H9 (cell line): Measurements from ENCODE around the gene CCSER2. TPM values are rescaled to one million over a fixed set of nuclear protein-coding genes. Genes with fewer than 3 reads are reported as not detected.

Experiments
- DNase-seq: peaks from one replicate; pipeline ENCODE4 v3.0.0-alpha.2; 2017
- H2AFZ ChIP-seq: one replicate; pipeline ENCODE4 v1.6.1; 2013; ENCODE audit warnings: mild to moderate bottlenecking, low read length, control low read depth, moderate library complexity
- H2AK5ac ChIP-seq: 2 replicates; pipeline ENCODE4 v1.6.1; 2013; ENCODE audit warnings: low read length, control low read depth, mixed read lengths; ENCODE audit not compliant: insufficient read length
- H2BK120ac ChIP-seq: one replicate; pipeline ENCODE4 v1.6.1; 2013; ENCODE audit warnings: low read depth, mild to moderate bottlenecking, low read length, control low read depth, inconsistent platforms; ENCODE audit not compliant: poor library complexity, severe bottlenecking
- H2BK12ac ChIP-seq: 2 replicates; pipeline ENCODE4 v1.6.1; 2013; ENCODE audit warnings: low read length, control low read depth, mixed read lengths, low read depth; ENCODE audit not compliant: insufficient read length
- H2BK15ac ChIP-seq: 2 replicates; pipeline ENCODE4 v1.6.1; 2013; ENCODE audit warnings: low read depth, low read length, control low read depth
- H2BK20ac ChIP-seq: one replicate; pipeline ENCODE4 v1.6.1; 2013; ENCODE audit warnings: low read depth, mild to moderate bottlenecking, low read length, control low read depth, inconsistent platforms; ENCODE audit not compliant: poor library complexity, severe bottlenecking
- H2BK5ac ChIP-seq: 2 replicates; pipeline ENCODE4 v1.6.1; 2013; ENCODE audit warnings: low read length, control low read depth, mixed read lengths; ENCODE audit not compliant: insufficient read length
- H3K14ac ChIP-seq: 2 replicates; pipeline ENCODE4 v1.6.1; 2013; ENCODE audit warnings: low read length, control low read depth; ENCODE audit not compliant: insufficient read depth
- H3K18ac ChIP-seq: 2 replicates; pipeline ENCODE4 v1.6.1; 2013; ENCODE audit warnings: low read depth, mild to moderate bottlenecking, mixed read lengths, low read length, control low read depth; ENCODE audit not compliant: insufficient read length
- H3K23ac ChIP-seq: 2 replicates; pipeline ENCODE4 v1.6.1; 2013; ENCODE audit warnings: low read length, control low read depth, mixed read lengths, low read depth; ENCODE audit not compliant: insufficient read length
- H3K23me2 ChIP-seq: 2 replicates; pipeline ENCODE4 v1.6.1; 2013; ENCODE audit warnings: low read depth, mild to moderate bottlenecking, mixed read lengths, low read length, control low read depth; ENCODE audit not compliant: insufficient read length, poor library complexity, severe bottlenecking
- H3K27ac ChIP-seq: 2 replicates; pipeline ENCODE4 v1.5.1; 2013; ENCODE audit warnings: low read length, control low read depth, mixed read lengths, low read depth; ENCODE audit not compliant: insufficient read length
- H3K27me3 ChIP-seq: 2 replicates; pipeline ENCODE4 v1.6.1; 2013; ENCODE audit warnings: low read length, control low read depth, inconsistent platforms; ENCODE audit not compliant: insufficient read depth
- H3K4ac ChIP-seq: 2 replicates; pipeline ENCODE4 v1.6.1; 2013; ENCODE audit warnings: low read depth, mild to moderate bottlenecking, control low read depth, inconsistent platforms, low read length, moderate library complexity
- H3K4me1 ChIP-seq: 2 replicates; pipeline ENCODE4 v1.6.1; 2013; ENCODE audit warnings: low read length, control low read depth, inconsistent platforms; ENCODE audit not compliant: insufficient read depth
- H3K4me2 ChIP-seq: 2 replicates; pipeline ENCODE4 v1.6.1; 2013; ENCODE audit warnings: low read length, control low read depth, mixed read lengths; ENCODE audit not compliant: insufficient read length, insufficient read depth
- H3K56ac ChIP-seq: 2 replicates; pipeline ENCODE4 v1.6.1; 2013; ENCODE audit warnings: low read depth, mild to moderate bottlenecking, mixed read lengths, low read length, control low read depth; ENCODE audit not compliant: insufficient read length
- H3K79me1 ChIP-seq: 2 replicates; pipeline ENCODE4 v1.6.1; 2013; ENCODE audit warnings: low read depth, mild to moderate bottlenecking, moderate library complexity, low read length, control low read depth, inconsistent platforms; ENCODE audit not compliant: insufficient read depth, poor library complexity, severe bottlenecking
- H3K79me2 ChIP-seq: 2 replicates; pipeline ENCODE4 v1.6.1; 2013; ENCODE audit warnings: low read length, control low read depth, inconsistent platforms; ENCODE audit not compliant: insufficient read depth
- H3K9ac ChIP-seq: 2 replicates; pipeline ENCODE4 v1.6.1; 2013; ENCODE audit warnings: low read length, control low read depth, mixed read lengths; ENCODE audit not compliant: insufficient read length; ENCODE audit errors: extremely low read depth
- H3K9me3 ChIP-seq: one replicate; pipeline ENCODE4 v1.6.1; 2013; ENCODE audit warnings: low read depth, low read length, inconsistent platforms; ENCODE audit not compliant: control insufficient read depth
- H3T11ph ChIP-seq: one replicate; pipeline ENCODE4 v1.6.1; 2013; ENCODE audit warnings: mild to moderate bottlenecking, low read length, control low read depth, inconsistent platforms
- H4K20me1 ChIP-seq: one replicate; pipeline ENCODE4 v1.6.1; 2013; ENCODE audit not compliant: control insufficient read depth, insufficient read length, insufficient read depth
- H4K5ac ChIP-seq: 2 replicates; pipeline ENCODE4 v1.6.1; 2013; ENCODE audit warnings: low read depth, mild to moderate bottlenecking, mixed read lengths, low read length, control low read depth; ENCODE audit not compliant: insufficient read length
- H4K8ac ChIP-seq: replicated peaks from 2 replicates; pipeline ENCODE4 v1.6.1; 2013; ENCODE audit warnings: low read length, control low read depth, mixed read lengths, low read depth; ENCODE audit not compliant: insufficient read length
- H4K91ac ChIP-seq: 2 replicates; pipeline ENCODE4 v1.6.1; 2013; ENCODE audit warnings: low read depth, mild to moderate bottlenecking, moderate library complexity, mixed read lengths, low read length, control low read depth; ENCODE audit not compliant: insufficient read length
- H3K27ac Mint-ChIP-seq, 3 experiments: 2 replicates in 2 of 3; 3 replicates in 1 of 3; pipeline ENCODE4 v1.8.0; 2020 to 2021; ENCODE audit warnings: mixed read lengths in 3 of 3, mild to moderate bottlenecking in 1 of 3, moderate library complexity in 1 of 3
- H3K27me3 Mint-ChIP-seq: 2 replicates; pipeline ENCODE4 v1.8.0; 2021; ENCODE audit warnings: low read depth, mild to moderate bottlenecking, moderate library complexity, mixed read lengths
- H3K36me3 Mint-ChIP-seq, 3 experiments: 2 replicates in 2 of 3; 3 replicates in 1 of 3; pipeline ENCODE4 v1.8.0; 2020 to 2021; ENCODE audit warnings: low read depth in 3 of 3, mixed read lengths in 3 of 3; ENCODE audit not compliant: insufficient read depth in 1 of 3
- H3K4me1 Mint-ChIP-seq, 2 experiments: 2 replicates each; pipeline ENCODE4 v1.8.0; 2020; ENCODE audit warnings: mixed read lengths in 2 of 2
- H3K4me3 Mint-ChIP-seq, 2 experiments: 2 replicates in 1 of 2; 3 replicates in 1 of 2; pipeline ENCODE4 v1.8.0; 2020 to 2021; ENCODE audit warnings: mild to moderate bottlenecking in 2 of 2, mixed read lengths in 2 of 2, moderate library complexity in 1 of 2
- H3K9me3 Mint-ChIP-seq, 2 experiments: 2 replicates in 1 of 2; 3 replicates in 1 of 2; pipeline ENCODE4 v1.8.0; 2020; ENCODE audit warnings: mild to moderate bottlenecking in 2 of 2, mixed read lengths in 2 of 2, moderate library complexity in 1 of 2
- WGBS: extraction: QIAGEN DNeasy Blood & Tissue Kit; methylation state at CpG from one replicate; pipeline ENCODE4 v1.1.7; 2013; ENCODE audit warnings: missing lambda C conversion rate, low lambda C conversion rate, mixed read lengths; ENCODE audit not compliant: insufficient read length; ENCODE audit errors: extremely low coverage; 5-methylcytosine and 5-hydroxymethylcytosine counted together
- total RNA-seq: library from RNA; stranded (reverse); gene quantifications from 2 replicates; pipeline ENCODE4 v1.2.1, GENCODE V29; 2021
- TF ChIP-seq, protein P1 (sequence below): fragments of 200-600 bp; sonication (generic); conservative IDR thresholded peaks from 3 replicates; pipeline ENCODE4 v1.8.0; 2021; ENCODE audit warnings: antibody characterized with exemption, mild to moderate bottlenecking

The CCSER2 gene
- total RNA-seq, 1 experiment from 2014 or later = 22.2 TPM

- H3K27me3 Mint-ChIP-seq = no peaks in the 10 kb centered on the region; the same call in 1 of the 2 replicates
- no peak overlapping the region for H3K9ac ChIP-seq
- H2BK5ac ChIP-seq = no peak overlapping the region
- no peak overlapping the region for H3K4me3 Mint-ChIP-seq
- no CpG with 5 or more reads among the region's 2 CpGs for WGBS
- no peak overlapping the region for H3K23ac ChIP-seq
- TF ChIP-seq, protein P1, sequence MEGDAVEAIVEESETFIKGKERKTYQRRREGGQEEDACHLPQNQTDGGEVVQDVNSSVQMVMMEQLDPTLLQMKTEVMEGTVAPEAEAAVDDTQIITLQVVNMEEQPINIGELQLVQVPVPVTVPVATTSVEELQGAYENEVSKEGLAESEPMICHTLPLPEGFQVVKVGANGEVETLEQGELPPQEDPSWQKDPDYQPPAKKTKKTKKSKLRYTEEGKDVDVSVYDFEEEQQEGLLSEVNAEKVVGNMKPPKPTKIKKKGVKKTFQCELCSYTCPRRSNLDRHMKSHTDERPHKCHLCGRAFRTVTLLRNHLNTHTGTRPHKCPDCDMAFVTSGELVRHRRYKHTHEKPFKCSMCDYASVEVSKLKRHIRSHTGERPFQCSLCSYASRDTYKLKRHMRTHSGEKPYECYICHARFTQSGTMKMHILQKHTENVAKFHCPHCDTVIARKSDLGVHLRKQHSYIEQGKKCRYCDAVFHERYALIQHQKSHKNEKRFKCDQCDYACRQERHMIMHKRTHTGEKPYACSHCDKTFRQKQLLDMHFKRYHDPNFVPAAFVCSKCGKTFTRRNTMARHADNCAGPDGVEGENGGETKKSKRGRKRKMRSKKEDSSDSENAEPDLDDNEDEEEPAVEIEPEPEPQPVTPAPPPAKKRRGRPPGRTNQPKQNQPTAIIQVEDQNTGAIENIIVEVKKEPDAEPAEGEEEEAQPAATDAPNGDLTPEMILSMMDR = no peak
- H2BK120ac ChIP-seq = no peak overlapping the region
- H3K9me3 Mint-ChIP-seq = peaks cover 0 to 8% of the 10 kb centered on the region in 2 experiments; a peak in 4 of 5 replicates
- H3K79me1 ChIP-seq = no peaks in the 10 kb centered on the region
- no peak overlapping the region for H2AK5ac ChIP-seq
- H4K8ac ChIP-seq = no peak overlapping the region
- H3K36me3 Mint-ChIP-seq = no peaks in the 10 kb centered on the region; a peak in 3 of 7 replicates
- no peaks in the 10 kb centered on the region for H4K20me1 ChIP-seq
- H3K56ac ChIP-seq = no peak overlapping the region
- H2AFZ ChIP-seq = no peak overlapping the region
- H3K27me3 ChIP-seq = no peaks in the 10 kb centered on the region
- H3K9me3 ChIP-seq = no peaks in the 10 kb centered on the region
- H4K91ac ChIP-seq = no peak overlapping the region
- H2BK12ac ChIP-seq = no peak overlapping the region
- no peak overlapping the region for H2BK20ac ChIP-seq
- no peak overlapping the region for H3K14ac ChIP-seq
- H3K4ac ChIP-seq = no peak overlapping the region
- no peak overlapping the region for H3K18ac ChIP-seq
- H2BK15ac ChIP-seq = no peak overlapping the region
- H3K4me1 ChIP-seq = peaks cover 9% of the 10 kb centered on the region; the same call in 1 of the 2 replicates
- H3K27ac Mint-ChIP-seq = no peak overlapping the region
- H3T11ph ChIP-seq = no peak overlapping the region
- DNase-seq = no peak
- no peaks in the 10 kb centered on the region for H3K23me2 ChIP-seq
- H4K5ac ChIP-seq = no peak overlapping the region
- H3K27ac ChIP-seq = no peak overlapping the region
- no peak overlapping the region for H3K4me2 ChIP-seq
- H3K79me2 ChIP-seq = no peaks in the 10 kb centered on the region
- peaks cover 15 to 18% of the 10 kb centered on the region in 2 experiments for H3K4me1 Mint-ChIP-seq
Measured at GRCh38 chr10:84312816-84313215, 15.6 kb upstream of the CCSER2 start.
